H1 (cell line): ENCODE data around the gene GALNTL6. TPM values are rescaled to one million over a fixed set of nuclear protein-coding genes. Genes with fewer than 3 reads are reported as not detected.

Experiments used
- CHD7 ChIP-seq: fragments of 300-600 bp; sonication (generic); IDR thresholded peaks from 2 replicates; pipeline ENCODE4 v1.7.1; 2012; ENCODE audit warnings: low read length, moderate library complexity, mild to moderate bottlenecking, inconsistent platforms; ENCODE audit not compliant: insufficient replicate concordance
- polyA plus RNA-seq, 7 experiments: library from polyadenylated mRNA; depleted of rRNA in 3 of 7; stranded (reverse) in 5 of 7; unstranded in 2 of 7; fragments of >200 nt in 5 of 7; fragments of 200-250 nt in 2 of 7; gene quantifications; 1 replicate in 5 of 7; 2 replicates in 1 of 7; 4 replicates in 1 of 7; pipeline versions ENCODE4 v1.2.1 to v1.2.3, GENCODE V29; 2011 to 2013; ENCODE audit warnings: missing spikeins in 2 of 7, mixed read lengths in 2 of 7
- total RNA-seq: library from RNA; stranded (reverse); fragmentation: NEBNext Ultra II Directional; extraction: Animal tissue kit (Norgen Biotek cat#: 25700); gene quantifications from 2 replicates; pipeline ENCODE4 v1.2.1, GENCODE V29; 2021

The GALNTL6 gene
- total and polyA plus RNA-seq, 2 of the 8 experiments (the other 6 are each of a cell fraction or from before 2014, with no cell fraction given), result 0.03 to 0.32 TPM

GRCh38 chr4:171814545-171814944 is 1.3 kb downstream of the GALNTL6 start (continued):
- TF ChIP-seq CHD7, result no peak
